ENCODE data around the gene ANKDD1B. TPM values are rescaled to one million over a fixed set of nuclear protein-coding genes. Genes with fewer than 3 reads are reported as not detected.

Gene ANKDD1B
- total RNA-seq, 1 donor from 2014 or later, result not detected

- Histone ChIP-seq H3K4me3 (no peak overlapping the region), H3K27me3 (no peaks in the 10 kb centered on the region), H3K27ac (peak overlapping the region; percentile 3), H3K4me1 (peaks cover 5% of the 10 kb centered on the region), H3K9me3 (no peaks in the 10 kb centered on the region), H3K36me3 (peaks cover 0 to 5% of the 10 kb centered on the region in 2 donors)
- intact Hi-C loops (cut with DNase I), result no loop called here
- no peak for DNase-seq (ENCODE audit: extremely low spot score in 2 of 2)
- TF ChIP-seq POLR2A (IDR thresholded peaks at IDR 0.05) (no peak), CTCF (IDR thresholded peaks at IDR 0.05) (peak; percentile 41 to 69 (median 41)), POLR2AphosphoS5 (IDR thresholded peaks at IDR 0.05; ENCODE audit: insufficient read depth in 1 of 2, low read depth in 1 of 2) (peak in 1 of 2 donors; percentile 52)
Observed at GRCh38 chr5:75681125-75681830, 70.0 kb downstream of the ANKDD1B start.

- TF ChIP-seq POLR2AphosphoS5 (IDR thresholded peaks at IDR 0.05; ENCODE audit: insufficient read depth in 1 of 2, low read depth in 1 of 2), result no peak
- TF ChIP-seq POLR2A (IDR thresholded peaks at IDR 0.05), result no peak
- no peak for TF ChIP-seq CTCF (IDR thresholded peaks at IDR 0.05)
- H3K36me3 ChIP-seq, result peaks cover 0 to 5% of the 10 kb centered on the region in 2 donors
- no peaks in the 10 kb centered on the region for H3K9me3 ChIP-seq
- no peak overlapping the region for H3K27ac ChIP-seq
- intact Hi-C loops (cut with DNase I), result no loop called here
- H3K27me3 ChIP-seq, result no peaks in the 10 kb centered on the region
- no peak overlapping the region for H3K4me3 ChIP-seq
- no peak for DNase-seq (ENCODE audit: extremely low spot score in 2 of 2)
- peaks cover 5% of the 10 kb centered on the region for H3K4me1 ChIP-seq
Observed at GRCh38 chr5:75685141-75685540, 73.9 kb downstream of the ANKDD1B start.

- intact Hi-C loops (cut with DNase I), result no loop called here
Observed at GRCh38 chr5:75686480-75686879, 75.2 kb downstream of the ANKDD1B start.

GRCh38 chr5:75690669-75691068, 79.4 kb downstream of the ANKDD1B start:
- H3K36me3 ChIP-seq, result peaks cover 0 to 7% of the 10 kb centered on the region in 2 donors

More at GRCh38 chr5:75686480-75686879, 75.2 kb downstream of the ANKDD1B start:
- Histone ChIP-seq H3K27me3 (no peaks in the 10 kb centered on the region), H3K4me3 (no peak overlapping the region), H3K27ac (no peak overlapping the region), H3K4me1 (no peaks in the 10 kb centered on the region), H3K9me3 (no peaks in the 10 kb centered on the region), H3K36me3 (peaks cover 0 to 5% of the 10 kb centered on the region in 2 donors)
- no peak for DNase-seq (ENCODE audit: extremely low spot score in 2 of 2)
- TF ChIP-seq POLR2AphosphoS5 (IDR thresholded peaks at IDR 0.05; ENCODE audit: insufficient read depth in 1 of 2, low read depth in 1 of 2), result no peak
- no peak for TF ChIP-seq POLR2A (IDR thresholded peaks at IDR 0.05)
- TF ChIP-seq CTCF (IDR thresholded peaks at IDR 0.05), result no peak

More at GRCh38 chr5:75690669-75691068, 79.4 kb downstream of the ANKDD1B start:
- Histone ChIP-seq H3K27me3 (no peaks in the 10 kb centered on the region), H3K4me3 (no peak overlapping the region), H3K27ac (no peak overlapping the region), H3K4me1 (no peaks in the 10 kb centered on the region), H3K9me3 (no peaks in the 10 kb centered on the region)
- TF ChIP-seq CTCF (IDR thresholded peaks at IDR 0.05), result no peak
- TF ChIP-seq POLR2A (IDR thresholded peaks at IDR 0.05), result no peak
- no peak for TF ChIP-seq POLR2AphosphoS5 (IDR thresholded peaks at IDR 0.05; ENCODE audit: insufficient read depth in 1 of 2, low read depth in 1 of 2)
- DNase-seq (ENCODE audit: extremely low spot score in 2 of 2), result no peak
- intact Hi-C loops (cut with DNase I), result no loop called here

Measured in vagina (tissue), 2 donors.